ENCODE results near the gene MTHFD2L.

Gene MTHFD2L

DNA sequence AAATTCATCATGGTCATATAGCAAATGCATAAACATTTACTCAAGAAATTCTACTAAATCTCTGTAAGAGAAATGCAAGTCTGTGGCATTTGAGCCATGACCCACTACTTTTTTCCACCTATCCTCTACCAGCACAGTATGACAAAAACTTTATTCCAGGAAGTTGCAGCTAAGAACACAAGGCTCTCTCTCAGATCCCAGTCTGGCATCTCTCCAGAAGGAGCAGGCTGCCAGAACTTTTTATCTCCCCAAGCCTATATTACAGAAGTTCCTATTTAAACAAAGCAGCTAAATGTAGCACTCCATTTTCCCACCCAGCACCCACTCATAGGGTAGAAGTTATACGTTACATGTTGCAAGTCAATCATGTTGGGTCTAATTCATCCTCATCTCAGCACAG, 101.0 kb downstream of the MTHFD2L start:
- no peaks in the 10 kb centered on the region for H3K9me2 ChIP-seq (replicated peaks; ENCODE audit: insufficient read depth, low read length)
- no peak overlapping the region for H3K4me2 ChIP-seq (ENCODE audit: low read depth, low read length)
- TF ChIP-seq, protein P1, sequence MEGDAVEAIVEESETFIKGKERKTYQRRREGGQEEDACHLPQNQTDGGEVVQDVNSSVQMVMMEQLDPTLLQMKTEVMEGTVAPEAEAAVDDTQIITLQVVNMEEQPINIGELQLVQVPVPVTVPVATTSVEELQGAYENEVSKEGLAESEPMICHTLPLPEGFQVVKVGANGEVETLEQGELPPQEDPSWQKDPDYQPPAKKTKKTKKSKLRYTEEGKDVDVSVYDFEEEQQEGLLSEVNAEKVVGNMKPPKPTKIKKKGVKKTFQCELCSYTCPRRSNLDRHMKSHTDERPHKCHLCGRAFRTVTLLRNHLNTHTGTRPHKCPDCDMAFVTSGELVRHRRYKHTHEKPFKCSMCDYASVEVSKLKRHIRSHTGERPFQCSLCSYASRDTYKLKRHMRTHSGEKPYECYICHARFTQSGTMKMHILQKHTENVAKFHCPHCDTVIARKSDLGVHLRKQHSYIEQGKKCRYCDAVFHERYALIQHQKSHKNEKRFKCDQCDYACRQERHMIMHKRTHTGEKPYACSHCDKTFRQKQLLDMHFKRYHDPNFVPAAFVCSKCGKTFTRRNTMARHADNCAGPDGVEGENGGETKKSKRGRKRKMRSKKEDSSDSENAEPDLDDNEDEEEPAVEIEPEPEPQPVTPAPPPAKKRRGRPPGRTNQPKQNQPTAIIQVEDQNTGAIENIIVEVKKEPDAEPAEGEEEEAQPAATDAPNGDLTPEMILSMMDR (IDR thresholded peaks at IDR 0.05; ENCODE audit: low read length), result no peak
- no peak for TF ChIP-seq EZH2phosphoT487 (IDR thresholded peaks at IDR 0.05; ENCODE audit: low read length)
- TF ChIP-seq EZH2 (optimal IDR thresholded peaks at IDR 0.05; ENCODE audit: low read depth, low read length), result no peak
- H3K27ac ChIP-seq (ENCODE audit: low read length), result no peak overlapping the region
- no peak for DNase-seq
- H3K9ac ChIP-seq (ENCODE audit: low read length), result no peak overlapping the region
- H3K27me3 ChIP-seq (replicated peaks; ENCODE audit: insufficient read depth, low read length), result no peaks in the 10 kb centered on the region
- no peaks in the 10 kb centered on the region for H3K9me3 ChIP-seq (replicated peaks; ENCODE audit: insufficient read depth, low read length)
- H3F3A ChIP-seq (ENCODE audit: insufficient read depth, low read length), result no peaks in the 10 kb centered on the region
- H2AFZ ChIP-seq (ENCODE audit: low read length), result no peak overlapping the region
- no peaks in the 10 kb centered on the region for H3K36me3 ChIP-seq (replicated peaks; ENCODE audit: insufficient read depth, low read length)
- H4K20me1 ChIP-seq (ENCODE audit: insufficient read depth, low read length), result no peaks in the 10 kb centered on the region
- H3K4me1 ChIP-seq (ENCODE audit: low read length), result peaks cover 7% of the 10 kb centered on the region; the same call in 1 of the 2 replicates
- H3K79me2 ChIP-seq (ENCODE audit: low read length), result no peaks in the 10 kb centered on the region
- H3K4me3 ChIP-seq (ENCODE audit: low read length), result no peak overlapping the region

DNA sequence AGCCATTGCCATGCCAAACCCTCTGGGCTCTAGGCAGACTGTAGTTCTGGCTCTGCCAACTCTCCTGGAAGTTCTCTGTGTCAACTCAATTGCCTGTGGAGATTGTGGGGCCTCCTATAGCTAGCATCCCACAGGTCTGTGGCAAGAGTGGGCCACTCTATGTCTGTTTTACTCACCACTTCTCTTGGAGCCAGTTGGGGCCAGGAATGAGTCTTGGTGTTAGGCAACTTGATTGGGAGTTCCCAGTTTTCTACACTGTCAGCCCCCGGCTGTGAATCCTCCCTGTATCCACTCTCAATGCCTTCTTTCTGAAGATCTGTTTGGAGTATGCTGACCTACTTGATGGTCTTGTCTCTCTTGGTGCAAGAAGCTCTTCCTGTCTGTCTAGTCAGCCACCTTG, 102.1 kb downstream of the MTHFD2L start:
- H4K20me1 ChIP-seq (ENCODE audit: insufficient read depth, low read length), result no peaks in the 10 kb centered on the region

DNA sequence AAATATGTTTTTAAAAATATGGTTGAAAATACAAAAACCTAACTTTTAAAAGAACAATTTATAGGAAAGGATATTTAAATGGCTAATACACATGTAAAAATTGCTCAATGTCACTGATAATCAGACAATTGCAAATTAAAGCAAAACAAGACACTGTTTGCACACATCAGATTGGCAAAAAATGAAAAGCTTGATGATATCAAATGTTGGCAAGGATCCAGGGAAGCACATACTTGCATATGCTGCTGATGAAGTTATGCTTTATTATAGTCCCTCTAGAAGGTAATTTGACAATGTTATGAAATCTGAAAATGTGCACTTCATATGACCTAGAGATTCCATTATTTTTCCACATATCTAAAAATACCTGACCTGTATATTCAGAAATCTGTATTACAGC, 104.6 kb downstream of the MTHFD2L start:
- Histone ChIP-seq H3K79me2 (ENCODE audit: low read length) (no peaks in the 10 kb centered on the region), H3K36me3 (replicated peaks; ENCODE audit: insufficient read depth, low read length) (no peaks in the 10 kb centered on the region), H4K20me1 (ENCODE audit: insufficient read depth, low read length) (no peaks in the 10 kb centered on the region), H3K4me3 (ENCODE audit: low read length) (no peak overlapping the region), H3K27me3 (replicated peaks; ENCODE audit: insufficient read depth, low read length) (no peaks in the 10 kb centered on the region), H3K9me2 (replicated peaks; ENCODE audit: insufficient read depth, low read length) (no peaks in the 10 kb centered on the region), H3K9ac (ENCODE audit: low read length) (no peak overlapping the region), H3K4me1 (ENCODE audit: low read length) (peaks cover 8% of the 10 kb centered on the region; the same call in 1 of the 2 replicates), H3K4me2 (ENCODE audit: low read depth, low read length) (no peak overlapping the region), H3K27ac (ENCODE audit: low read length) (no peak overlapping the region), H3F3A (ENCODE audit: insufficient read depth, low read length) (no peaks in the 10 kb centered on the region), H3K9me3 (replicated peaks; ENCODE audit: insufficient read depth, low read length) (no peaks in the 10 kb centered on the region), H2AFZ (ENCODE audit: low read length) (no peak overlapping the region)
- TF ChIP-seq, protein P1 (IDR thresholded peaks at IDR 0.05; ENCODE audit: low read length), result no peak
- TF ChIP-seq EZH2 (optimal IDR thresholded peaks at IDR 0.05; ENCODE audit: low read depth, low read length), result no peak
- TF ChIP-seq EZH2phosphoT487 (IDR thresholded peaks at IDR 0.05; ENCODE audit: low read length), result no peak
- DNase-seq, result no peak

More for the DNA sequence above, 102.1 kb downstream of the MTHFD2L start:
- H3F3A ChIP-seq (ENCODE audit: insufficient read depth, low read length), result no peaks in the 10 kb centered on the region
- H2AFZ ChIP-seq (ENCODE audit: low read length), result no peak overlapping the region
- H3K4me2 ChIP-seq (ENCODE audit: low read depth, low read length), result no peak overlapping the region
- H3K27ac ChIP-seq (ENCODE audit: low read length), result no peak overlapping the region
- H3K9me2 ChIP-seq (replicated peaks; ENCODE audit: insufficient read depth, low read length), result no peaks in the 10 kb centered on the region
- no peaks in the 10 kb centered on the region for H3K9me3 ChIP-seq (replicated peaks; ENCODE audit: insufficient read depth, low read length)
- H3K4me1 ChIP-seq (ENCODE audit: low read length), result peaks cover 8% of the 10 kb centered on the region; the same call in 1 of the 2 replicates
- no peaks in the 10 kb centered on the region for H3K79me2 ChIP-seq (ENCODE audit: low read length)
- TF ChIP-seq EZH2 (optimal IDR thresholded peaks at IDR 0.05; ENCODE audit: low read depth, low read length) (no peak), EZH2phosphoT487 (IDR thresholded peaks at IDR 0.05; ENCODE audit: low read length) (no peak)
- TF ChIP-seq, protein P1 (IDR thresholded peaks at IDR 0.05; ENCODE audit: low read length), result no peak
- no peak overlapping the region for H3K4me3 ChIP-seq (ENCODE audit: low read length)
- no peaks in the 10 kb centered on the region for H3K27me3 ChIP-seq (replicated peaks; ENCODE audit: insufficient read depth, low read length)
- H3K9ac ChIP-seq (ENCODE audit: low read length), result no peak overlapping the region
- DNase-seq, result no peak
- no peaks in the 10 kb centered on the region for H3K36me3 ChIP-seq (replicated peaks; ENCODE audit: insufficient read depth, low read length)

Data from MM.1S (cell line).